HAP-1 (cell line): ENCODE data around the gene RNF114.
"Not testable (repeated sequence)": the region's sequence is repeated elsewhere in the genome, so short reads cannot be mapped to it uniquely, and the experiment has no call there.

Source experiments
- DNase-seq, 2 experiments: peaks; one replicate each; pipeline ENCODE4 v3.0.0-alpha.2; 2016 to 2020; ENCODE audit warnings: low spot score in 2 of 2
- H3K27me3 ChIP-seq: fragments of 250-450 bp; sonication (Bioruptor Pico); 2 replicates; pipeline ENCODE4 v1.5.1; 2020; ENCODE audit warnings: low read depth, mild to moderate bottlenecking, moderate library complexity
- H3K36me3 ChIP-seq: fragments of 250-450 bp; sonication (Bioruptor Pico); replicated peaks from 2 replicates; pipeline ENCODE4 v1.5.1; 2020; ENCODE audit warnings: mild to moderate bottlenecking
- H3K4me1 ChIP-seq: fragments of 250-450 bp; sonication (Bioruptor Pico); 2 replicates; pipeline ENCODE4 v1.5.1; 2020; ENCODE audit warnings: mild to moderate bottlenecking
- H3K4me3 ChIP-seq: fragments of 250-450 bp; sonication (Bioruptor Pico); 2 replicates; pipeline ENCODE4 v1.5.1; 2020; ENCODE audit warnings: mild to moderate bottlenecking, moderate library complexity
- H3K9me3 ChIP-seq: fragments of 250-450 bp; sonication (Bioruptor Pico); 2 replicates; pipeline ENCODE4 v1.5.1; 2020; ENCODE audit warnings: mild to moderate bottlenecking, moderate library complexity
- in situ Hi-C: fragments of 300-500 bp; cut with MboI; formaldehyde crosslinking; loops from 3 replicates; pipeline ENCODE4 v1.14.3; 2020; ENCODE audit warnings: low sequenced_read_pairs, inconsistent platforms, mixed read lengths

RNF114 gene

DNA sequence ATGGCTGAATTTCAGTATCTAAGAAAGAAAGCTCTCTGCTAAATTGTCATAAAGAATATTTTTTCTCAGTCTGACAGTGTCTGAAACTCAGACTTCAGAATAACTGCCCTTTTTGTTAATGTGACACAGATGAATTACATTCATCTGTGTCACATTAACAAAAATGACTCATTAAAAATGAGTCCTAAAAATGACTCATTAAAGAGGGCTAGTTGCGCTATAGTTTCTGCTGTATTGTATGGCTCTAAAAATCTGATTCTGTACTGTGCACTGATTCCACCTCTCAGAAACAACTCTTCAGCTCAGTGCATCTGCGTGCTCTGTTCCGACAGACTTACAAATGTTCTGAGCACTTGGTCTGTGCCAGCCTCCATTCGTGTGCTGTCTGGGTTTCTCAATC is 15.0 kb downstream of the RNF114 start:
- in situ Hi-C loops = no loop called here
- no peaks in the 10 kb centered on the region for H3K9me3 ChIP-seq
- H3K4me3 ChIP-seq = no peak overlapping the region
- no peak for DNase-seq
- H3K4me1 ChIP-seq = no peaks in the 10 kb centered on the region
- peaks cover 82% of the 10 kb centered on the region for H3K36me3 ChIP-seq
- H3K27me3 ChIP-seq = no peaks in the 10 kb centered on the region

DNA sequence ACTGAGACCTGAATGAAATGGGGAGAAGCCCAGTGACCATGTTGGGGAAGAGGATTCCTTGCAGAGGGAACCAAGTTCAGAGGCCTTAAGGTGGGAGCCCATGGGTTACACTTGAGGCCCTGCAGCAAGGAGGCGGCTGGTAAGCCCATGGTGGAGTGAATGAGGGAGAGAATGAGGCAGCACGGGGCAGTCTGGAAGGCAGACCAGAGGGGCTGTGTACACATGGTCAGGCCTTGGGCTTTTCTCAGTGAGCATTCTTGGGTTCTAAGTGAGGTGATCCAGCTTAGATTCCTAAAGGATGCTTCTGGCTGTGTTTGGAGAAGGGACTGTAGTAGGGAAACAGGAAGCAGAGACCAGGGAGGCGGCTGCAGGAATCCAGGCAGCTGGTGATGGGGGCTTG is 19.0 kb downstream of the RNF114 start:
- in situ Hi-C loops = no loop called here
- Histone ChIP-seq H3K36me3 (peaks cover 50% of the 10 kb centered on the region), H3K4me3 (no peak overlapping the region), H3K9me3 (no peaks in the 10 kb centered on the region), H3K27me3 (no peaks in the 10 kb centered on the region), H3K4me1 (no peaks in the 10 kb centered on the region)
- DNase-seq = no peak

DNA sequence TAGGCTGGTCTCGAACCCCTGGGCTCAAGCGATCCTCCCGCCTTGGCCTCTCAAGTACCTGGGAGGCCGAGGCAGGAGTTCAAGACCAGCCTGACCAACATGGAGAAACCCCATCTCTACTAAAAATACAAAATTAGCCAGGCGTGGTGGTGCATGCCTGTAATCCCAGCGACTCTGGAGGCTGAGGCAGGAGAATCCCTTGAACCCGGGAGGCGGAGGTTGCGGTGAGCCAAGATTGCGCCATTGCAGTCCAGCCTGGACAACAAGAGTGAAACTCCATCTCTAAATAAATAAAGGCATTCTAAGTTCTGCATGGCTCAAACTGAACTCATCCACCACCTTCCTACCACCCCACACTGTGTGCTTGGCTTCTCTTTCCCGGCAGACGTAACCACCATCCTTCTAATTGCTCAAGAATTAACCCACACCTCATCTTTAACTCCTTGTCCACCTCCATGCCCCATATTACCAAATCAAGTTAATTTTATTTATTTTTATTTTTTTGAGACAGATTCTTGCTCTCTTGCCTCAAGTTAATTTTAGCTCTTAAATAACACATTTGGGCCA is 19.7 kb downstream of the RNF114 start:
- peaks cover 44% of the 10 kb centered on the region for H3K36me3 ChIP-seq
- H3K27me3 ChIP-seq, DNase-seq, in situ Hi-C loops, H3K9me3 ChIP-seq, H3K4me1 ChIP-seq, H3K4me3 ChIP-seq: not testable (repeated sequence)

DNA sequence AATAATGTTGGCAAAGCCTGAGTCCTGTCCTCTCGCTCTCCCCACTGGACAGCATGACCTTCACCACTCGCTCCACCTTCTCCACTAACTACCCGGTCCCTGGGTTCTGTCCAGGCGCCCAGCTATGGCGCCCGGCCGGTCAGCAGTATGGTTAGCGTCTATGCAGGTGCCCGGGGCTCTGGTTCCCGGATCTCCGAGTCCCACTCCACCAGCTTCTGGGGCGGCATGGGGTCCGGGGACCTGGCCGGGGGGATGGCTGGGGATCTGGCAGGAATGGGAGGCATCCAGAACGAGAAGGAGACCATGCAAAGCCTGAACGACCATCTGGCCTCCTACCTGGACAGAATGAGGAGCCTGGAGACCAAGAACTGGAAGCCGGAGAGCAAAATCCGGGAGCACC is 20.5 kb downstream of the RNF114 start:
- Histone ChIP-seq H3K36me3 (peaks cover 37% of the 10 kb centered on the region), H3K4me1 (no peaks in the 10 kb centered on the region), H3K27me3 (no peaks in the 10 kb centered on the region), H3K9me3 (no peaks in the 10 kb centered on the region), H3K4me3 (no peak overlapping the region)
- no peak for DNase-seq
- in situ Hi-C loops = no loop called here

DNA sequence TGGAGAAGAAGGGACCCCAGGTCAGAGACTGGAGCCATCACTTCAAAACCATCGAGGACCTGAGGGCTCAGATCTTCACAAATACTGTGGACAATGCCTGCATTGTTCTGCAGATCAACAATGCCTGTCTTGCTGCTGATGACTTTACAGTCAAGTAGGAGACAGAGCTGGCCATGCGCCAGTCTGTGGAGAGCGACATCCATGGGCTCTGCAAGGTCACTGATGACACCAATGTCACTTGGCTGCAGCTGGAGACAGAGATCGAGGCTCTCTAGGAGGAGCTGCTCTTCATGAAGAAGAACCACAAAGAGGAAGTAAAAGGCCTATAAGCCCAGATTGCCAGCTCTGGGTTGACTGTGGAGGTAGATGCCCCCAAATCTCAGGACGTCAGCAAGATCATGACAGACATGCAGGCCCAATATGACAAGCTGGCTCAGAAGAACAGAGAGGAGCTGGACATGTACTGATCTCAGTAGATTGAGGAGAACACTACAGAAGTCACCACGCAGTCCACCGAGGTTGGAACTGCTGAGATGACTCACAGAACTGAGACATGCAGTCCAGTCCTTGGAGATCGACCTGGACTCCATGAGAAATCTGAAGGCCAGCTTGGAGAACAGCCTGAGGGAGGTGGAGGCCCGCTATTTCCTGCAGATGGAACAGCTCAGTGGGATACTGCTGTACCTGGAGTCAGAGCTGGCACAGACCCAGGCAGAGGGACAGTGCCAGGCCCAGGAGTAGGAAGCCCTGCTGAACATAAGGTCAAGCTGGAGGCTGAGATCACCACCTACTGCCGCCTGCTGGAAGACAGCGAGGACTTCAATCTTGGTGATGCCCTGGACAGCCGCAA is 21.1 kb downstream of the RNF114 start:
- H3K4me1 ChIP-seq, in situ Hi-C loops, DNase-seq, H3K27me3 ChIP-seq, H3K9me3 ChIP-seq, H3K4me3 ChIP-seq: not testable (repeated sequence)
- H3K36me3 ChIP-seq = peaks cover 31% of the 10 kb centered on the region

DNA sequence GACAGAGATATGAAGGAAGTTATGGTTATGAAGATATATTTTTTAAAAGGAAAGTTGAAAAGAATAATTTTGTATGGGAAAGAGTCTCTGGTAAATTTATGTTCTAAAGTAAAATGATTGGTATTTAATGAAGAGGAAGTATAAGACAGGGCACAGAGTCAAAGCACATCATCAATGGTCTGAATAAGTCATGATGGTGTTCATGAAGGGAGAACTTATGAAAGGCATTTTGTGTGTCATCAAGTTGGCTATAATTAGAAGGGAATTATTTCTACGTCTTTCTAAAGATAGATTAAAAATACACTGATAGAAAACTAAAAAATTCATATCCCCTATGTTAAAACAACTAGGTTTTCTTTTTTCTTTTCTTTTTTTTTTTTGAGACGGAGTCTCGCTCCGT is 25.2 kb downstream of the RNF114 start:
- Histone ChIP-seq H3K4me1 (no peaks in the 10 kb centered on the region), H3K9me3 (no peaks in the 10 kb centered on the region), H3K27me3 (no peaks in the 10 kb centered on the region), H3K4me3 (no peak overlapping the region), H3K36me3 (no peaks in the 10 kb centered on the region)
- no peak for DNase-seq
- in situ Hi-C loops = no loop called here

DNA sequence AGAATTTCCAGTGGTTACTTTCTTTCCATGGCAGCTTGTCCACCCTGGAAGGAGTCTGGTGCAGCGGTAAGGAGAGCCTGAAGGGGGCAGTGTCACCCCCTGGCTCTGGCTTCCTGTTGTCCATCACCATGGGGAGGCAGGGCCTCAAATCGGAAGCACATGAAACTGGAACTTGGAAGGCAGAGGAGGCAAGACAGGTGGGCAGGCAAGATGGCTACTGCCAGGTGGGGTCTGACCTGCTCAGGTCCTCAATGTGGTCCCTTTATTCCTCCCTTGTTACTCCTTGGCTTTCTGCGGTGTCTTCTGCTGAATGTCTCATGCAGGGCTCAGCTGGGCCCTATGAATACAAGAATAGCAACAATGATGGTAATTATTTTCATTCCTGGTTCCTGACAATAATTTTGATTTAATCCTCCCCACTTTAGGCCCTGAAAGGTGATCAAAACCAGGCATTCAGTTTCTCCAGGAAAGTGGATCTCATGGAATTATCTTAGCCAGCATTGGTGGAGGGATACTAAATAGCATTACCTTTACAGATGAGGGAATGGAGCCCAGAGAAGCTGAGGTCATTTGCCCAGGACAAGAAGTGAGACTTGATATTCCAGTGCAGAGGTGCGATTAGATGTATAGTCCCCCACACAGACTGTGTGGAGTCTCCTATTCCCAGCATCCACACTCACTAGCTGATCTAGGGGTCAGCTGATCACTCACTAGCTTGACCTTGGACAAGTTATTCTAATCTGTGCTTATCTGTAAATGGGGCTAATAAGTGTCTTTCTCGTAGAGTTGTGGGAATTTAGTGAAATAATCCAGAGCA is 29.0 kb downstream of the RNF114 start:
- peaks cover 3% of the 10 kb centered on the region; the same call in 1 of the 2 replicates for H3K4me1 ChIP-seq
- no peaks in the 10 kb centered on the region for H3K36me3 ChIP-seq
- no peaks in the 10 kb centered on the region for H3K9me3 ChIP-seq
- in situ Hi-C loops = no loop called here
- peak; percentile 34 to 80 for DNase-seq
- H3K27me3 ChIP-seq = no peaks in the 10 kb centered on the region
- no peak overlapping the region for H3K4me3 ChIP-seq

DNA sequence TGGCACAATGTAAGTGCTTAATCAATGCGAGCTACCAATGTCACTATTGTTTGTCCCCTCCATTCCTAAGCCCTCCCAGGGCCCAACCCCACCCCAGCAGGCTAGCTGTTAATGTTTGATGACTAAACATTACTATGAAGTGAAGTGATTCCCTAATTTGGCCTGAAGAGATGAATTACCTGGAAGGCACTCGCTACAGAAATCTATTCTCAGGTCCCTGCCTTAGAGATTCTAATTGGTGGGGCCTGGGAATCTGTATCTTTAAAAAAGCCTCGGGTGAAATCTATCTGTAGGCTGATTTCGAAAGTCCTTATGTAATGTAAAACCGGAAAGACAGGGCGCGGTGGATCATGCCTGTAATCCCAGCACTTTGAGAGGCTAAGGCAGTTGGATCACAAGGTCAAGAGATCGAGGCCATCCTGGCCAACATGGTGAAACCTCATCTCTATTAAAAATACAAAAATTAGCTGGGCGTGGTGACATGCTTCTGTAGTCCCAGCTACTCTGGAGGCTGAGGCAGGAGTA is 29.6 kb downstream of the RNF114 start:
- Histone ChIP-seq H3K36me3 (no peaks in the 10 kb centered on the region), H3K4me1 (peaks cover 3% of the 10 kb centered on the region; the same call in 1 of the 2 replicates), H3K9me3 (no peaks in the 10 kb centered on the region), H3K4me3 (no peak overlapping the region), H3K27me3 (no peaks in the 10 kb centered on the region)
- no peak for DNase-seq
- in situ Hi-C loops = no loop called here

DNA sequence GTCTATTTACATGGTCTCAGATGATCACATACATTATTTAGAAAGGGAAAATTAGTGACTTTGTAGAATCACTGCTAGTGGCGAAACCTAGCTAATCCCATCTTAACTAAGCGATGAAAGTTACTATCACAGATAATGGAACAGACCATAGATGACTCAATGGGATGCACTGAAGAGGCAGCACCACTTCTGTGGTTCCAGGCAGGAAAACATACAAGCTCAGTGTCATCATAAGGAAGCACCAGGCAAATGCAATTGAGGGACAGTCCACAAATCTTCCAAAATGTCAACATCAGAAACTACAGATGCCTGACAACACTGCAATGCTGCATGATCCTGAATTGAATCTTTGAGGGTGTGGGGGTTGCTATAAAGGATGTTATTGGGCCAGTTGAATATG is 30.7 kb downstream of the RNF114 start:
- Histone ChIP-seq H3K27me3 (no peaks in the 10 kb centered on the region), H3K36me3 (no peaks in the 10 kb centered on the region), H3K9me3 (no peaks in the 10 kb centered on the region), H3K4me1 (peaks cover 3% of the 10 kb centered on the region; the same call in 1 of the 2 replicates), H3K4me3 (no peak overlapping the region)
- no peak for DNase-seq
- in situ Hi-C loops = no loop called here

DNA sequence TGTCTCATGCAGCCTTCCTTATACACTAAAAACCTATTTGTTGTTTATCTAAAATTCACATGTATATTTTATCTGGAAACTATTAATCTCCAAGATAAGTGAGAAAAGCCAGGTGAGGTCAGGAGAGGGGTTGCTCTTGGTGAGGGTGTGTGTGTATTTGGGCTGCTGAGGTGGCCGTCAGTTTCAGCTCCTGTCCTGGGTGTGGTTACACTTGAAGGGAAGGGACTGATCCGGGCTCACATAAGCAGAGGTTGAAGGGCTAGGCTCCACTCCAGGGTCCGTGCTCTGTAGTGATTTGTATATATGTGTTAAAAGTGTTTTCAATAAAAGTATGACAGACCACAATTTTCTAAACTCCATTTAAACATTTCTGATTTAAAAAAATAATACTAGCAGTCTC is 33.0 kb downstream of the RNF114 start:
- Histone ChIP-seq H3K4me1 (peaks cover 3% of the 10 kb centered on the region; the same call in 1 of the 2 replicates), H3K27me3 (no peaks in the 10 kb centered on the region), H3K4me3 (no peak overlapping the region), H3K36me3 (no peaks in the 10 kb centered on the region), H3K9me3 (no peaks in the 10 kb centered on the region)
- in situ Hi-C loops = no loop called here
- DNase-seq = no peak

DNA sequence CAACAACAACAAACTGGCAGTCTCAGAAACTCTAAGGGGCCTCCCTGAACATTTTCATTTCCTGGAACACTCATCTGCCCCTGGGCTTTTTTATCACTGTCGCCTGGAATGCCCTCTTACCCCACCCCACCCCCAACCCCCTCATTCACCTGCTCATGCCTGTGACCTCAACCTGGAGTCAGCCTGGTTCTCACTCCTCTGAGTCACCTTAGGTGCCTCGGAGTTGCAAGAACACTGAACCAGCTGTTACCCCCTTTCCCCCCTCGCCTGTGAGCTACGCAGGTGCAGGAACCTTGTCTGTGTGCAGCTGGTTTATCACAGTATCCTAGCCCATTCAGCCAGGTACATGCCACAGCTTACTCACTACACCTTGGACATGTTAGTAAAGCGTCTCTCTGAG is 33.7 kb downstream of the RNF114 start:
- in situ Hi-C loops = loop anchor here (10.0 kb wide), 1 partner anchor 495 kb away; no protein-coding TSS in a partner anchor
- H3K27me3 ChIP-seq = no peaks in the 10 kb centered on the region
- no peak for DNase-seq
- no peak overlapping the region for H3K4me3 ChIP-seq
- peaks cover 3% of the 10 kb centered on the region; the same call in 1 of the 2 replicates for H3K4me1 ChIP-seq
- no peaks in the 10 kb centered on the region for H3K9me3 ChIP-seq
- no peaks in the 10 kb centered on the region for H3K36me3 ChIP-seq

DNA sequence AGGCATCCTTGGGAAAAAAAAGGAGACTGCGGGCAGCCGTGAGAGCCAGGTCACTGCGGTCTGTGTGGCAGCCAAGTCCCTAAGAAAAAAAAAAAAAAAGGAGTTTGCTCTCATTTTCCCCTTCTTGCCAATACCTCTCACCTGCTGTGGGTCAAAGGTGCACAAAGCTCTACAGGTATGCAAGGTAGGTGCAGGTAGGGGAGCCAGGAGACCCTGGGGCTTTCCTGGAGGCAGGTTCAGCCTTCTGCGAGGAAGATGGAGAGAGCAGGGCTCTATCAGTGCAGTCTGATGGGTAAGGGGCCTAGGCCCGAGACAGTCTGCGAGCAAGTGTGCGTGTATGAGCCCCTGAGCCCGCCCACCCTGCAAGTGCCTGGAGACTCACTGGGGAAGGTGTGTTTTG is 34.3 kb downstream of the RNF114 start:
- H3K4me3 ChIP-seq = no peak overlapping the region
- H3K4me1 ChIP-seq = peaks cover 3% of the 10 kb centered on the region; the same call in 1 of the 2 replicates
- H3K9me3 ChIP-seq = no peaks in the 10 kb centered on the region
- H3K27me3 ChIP-seq = no peaks in the 10 kb centered on the region
- no peak for DNase-seq
- no peaks in the 10 kb centered on the region for H3K36me3 ChIP-seq
- in situ Hi-C loops = loop anchor here (10.0 kb wide), 1 partner anchor 494 kb away; no protein-coding TSS in a partner anchor

DNA sequence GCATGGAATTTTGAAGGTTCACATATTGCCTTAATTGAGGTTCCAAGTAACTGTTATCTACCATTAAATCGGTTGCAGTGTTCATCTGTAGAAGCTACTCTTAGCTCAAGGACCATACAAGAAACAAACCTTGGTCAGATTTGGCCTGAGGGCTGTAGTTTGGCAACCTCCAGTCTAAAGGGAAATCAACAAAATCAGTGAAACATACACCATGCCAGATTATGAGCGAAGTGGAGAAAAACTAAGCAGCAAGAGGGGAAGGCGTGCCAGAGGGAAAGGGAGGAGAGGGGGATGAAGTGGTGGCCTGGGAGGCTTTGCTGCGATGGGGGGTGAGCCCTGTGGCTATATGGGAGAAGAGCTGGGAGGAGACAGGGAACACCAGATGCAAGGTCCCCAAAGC is 37.8 kb downstream of the RNF114 start:
- no peak overlapping the region for H3K4me3 ChIP-seq
- no peaks in the 10 kb centered on the region for H3K27me3 ChIP-seq
- H3K36me3 ChIP-seq = no peaks in the 10 kb centered on the region
- no peak for DNase-seq
- peaks cover 4% of the 10 kb centered on the region for H3K4me1 ChIP-seq
- H3K9me3 ChIP-seq = no peaks in the 10 kb centered on the region
- in situ Hi-C loops = loop anchor here (10.0 kb wide), 1 partner anchor 491 kb away; no protein-coding TSS in a partner anchor
